DOHH2 (cell line): ENCODE results near the gene TMEM164.

Experiments used
- CTCF ChIP-seq: fragments of 200-600 bp; sonication (generic); IDR thresholded peaks from one replicate; pipeline ENCODE4 v1.5.1; 2014; ENCODE audit warnings: antibody characterized with exemption, mild to moderate bottlenecking, low read depth, low read length; ENCODE audit not compliant: poor library complexity, severe bottlenecking
- EZH2phosphoT487 ChIP-seq: fragments of 200-600 bp; sonication (generic); IDR thresholded peaks from 2 replicates; pipeline ENCODE4 v1.6.1; 2017; ENCODE audit warnings: borderline replicate concordance, mild to moderate bottlenecking, antibody characterized with exemption, low read length, moderate library complexity, mixed read lengths

DNA sequence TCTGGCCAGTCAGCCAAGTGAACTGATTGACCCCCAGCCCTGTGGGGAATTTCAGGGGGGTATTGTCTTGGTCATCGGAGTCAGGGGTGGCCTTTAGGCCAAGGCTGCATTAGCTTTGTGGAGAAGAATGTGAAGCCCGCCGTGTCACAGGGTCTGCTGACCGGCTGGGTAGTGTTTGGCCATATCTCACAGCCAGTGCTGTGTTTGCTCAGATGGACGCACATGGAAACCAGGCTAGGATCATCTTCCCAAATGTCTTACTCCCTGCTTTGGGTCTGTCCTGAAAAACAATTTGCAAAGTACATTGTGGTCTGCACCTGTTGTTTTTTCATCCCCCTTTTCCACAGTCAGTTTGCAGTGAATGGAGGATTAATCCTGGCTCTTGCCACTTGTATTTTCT lies 13.0 kb downstream of the TMEM164 start:
- TF ChIP-seq CTCF (no peak), EZH2phosphoT487 (no peak)
